ENCODE measurements around the gene TMEM35B.

The TMEM35B gene

DNA sequence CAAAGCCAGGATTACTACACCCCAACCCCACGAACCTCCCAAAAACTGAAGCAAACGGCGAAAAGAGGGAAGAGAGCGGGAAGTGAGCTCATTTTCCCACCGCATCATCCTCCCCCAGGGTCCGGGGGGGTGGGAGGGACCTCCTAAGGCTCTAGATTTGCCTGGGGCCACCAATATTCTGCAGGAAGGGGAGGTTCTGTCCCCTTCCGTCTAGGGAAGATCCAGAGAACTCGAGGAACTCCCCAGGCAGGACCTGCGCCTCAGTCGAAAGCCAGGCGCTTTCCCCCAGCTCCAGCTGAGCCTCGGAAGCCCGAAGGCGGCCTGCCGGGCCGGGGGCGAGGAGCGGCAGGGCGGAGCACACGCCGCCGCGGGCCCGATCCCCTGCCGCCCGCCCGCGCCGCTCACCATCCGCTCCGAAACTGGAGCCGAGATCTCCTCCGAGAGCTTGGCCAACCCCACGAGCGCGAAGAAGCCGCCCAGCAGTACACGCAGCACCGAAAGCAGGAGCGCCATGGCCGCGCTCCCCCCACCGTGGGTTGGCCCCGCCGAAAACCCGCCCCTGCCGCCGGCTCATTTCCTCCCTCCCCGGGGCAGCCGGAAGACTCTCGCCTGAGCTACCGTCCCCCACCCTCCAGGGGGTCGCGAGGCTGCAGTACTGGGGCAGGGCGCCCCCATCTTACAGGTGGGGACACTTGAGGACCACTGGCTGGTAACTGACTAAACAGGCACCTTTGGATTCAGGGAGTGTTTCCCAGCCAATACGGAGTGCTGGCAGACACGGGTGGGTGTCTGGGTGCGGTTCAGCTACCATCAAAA, at the start of gene TMEM35B:
Gene TMEM35B (minus strand): TSS at position 555 of the 816 bp plus-strand sequence. CDS start 42 bp downstream, at position 513.
- FAIRE-seq: no peak

DNA sequence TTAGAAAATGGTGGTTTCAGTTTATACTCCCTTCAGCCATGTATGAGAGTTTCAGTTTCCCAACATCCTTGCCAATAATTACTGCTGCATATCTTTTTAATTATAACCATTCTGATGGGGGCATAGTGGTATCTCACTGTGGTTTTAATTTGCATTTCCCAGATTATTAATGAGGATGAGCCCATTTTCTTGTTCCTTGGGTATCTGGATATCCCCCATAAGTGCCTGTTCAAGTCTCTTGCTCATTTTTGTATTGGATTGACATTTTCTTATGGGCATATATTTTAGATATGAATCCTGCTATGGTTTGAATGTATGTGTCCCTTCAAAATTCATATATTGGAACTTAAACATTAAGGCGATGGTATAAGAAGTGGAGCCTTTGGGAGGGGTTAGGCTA, 48.2 kb upstream of the TMEM35B start:
- no peak for FAIRE-seq

DNA sequence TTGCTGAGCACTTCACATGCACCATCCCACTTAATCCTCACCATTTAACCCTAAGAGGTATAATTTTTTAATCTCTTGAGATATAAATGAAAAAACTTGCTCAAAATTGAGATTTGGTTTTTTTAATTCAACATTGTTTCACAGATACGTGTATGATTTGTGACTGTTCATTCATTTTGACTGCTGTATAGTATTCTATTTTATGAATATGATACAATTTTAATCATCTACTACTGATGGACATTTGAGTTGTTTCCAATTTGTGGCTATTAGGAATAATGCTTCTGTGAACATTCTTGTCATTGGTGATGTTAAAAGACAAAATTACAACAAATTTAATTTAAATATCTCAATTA, 47.2 kb upstream of the TMEM35B start:
- FAIRE-seq: no peak

DNA sequence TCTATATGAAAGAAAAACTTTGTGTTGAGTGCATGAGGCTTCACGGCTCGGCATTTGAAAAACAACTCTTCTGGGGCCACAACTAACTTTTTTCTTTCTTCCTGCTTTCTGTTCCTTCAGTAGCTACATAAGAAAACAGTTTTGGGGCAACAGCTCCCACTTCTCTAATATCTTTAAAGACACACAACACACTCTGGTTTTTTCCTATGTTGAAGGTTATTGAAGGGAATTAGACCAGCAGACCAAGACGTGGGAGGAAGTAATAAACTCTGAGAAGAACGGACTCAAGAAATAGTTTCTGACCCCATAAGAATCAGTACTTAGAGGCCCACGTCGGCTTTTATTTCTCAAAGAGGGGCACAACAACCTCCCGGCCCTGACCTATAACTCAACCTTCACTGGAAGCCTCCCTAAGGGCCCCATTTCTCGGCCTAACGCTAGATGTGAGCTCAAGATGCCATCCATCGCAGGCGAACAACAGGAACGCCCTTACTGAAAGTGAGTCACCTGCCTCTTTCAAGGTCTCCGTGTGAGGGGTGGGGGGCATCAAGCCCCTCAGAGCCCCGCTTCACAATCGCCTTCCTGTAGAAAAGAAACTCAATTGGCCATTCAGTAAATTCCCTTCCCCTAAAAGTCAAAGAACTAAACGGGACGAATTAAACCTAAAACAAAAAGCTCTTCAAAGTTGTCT, 45.8 kb upstream of the TMEM35B start:
- no peak for FAIRE-seq

DNA sequence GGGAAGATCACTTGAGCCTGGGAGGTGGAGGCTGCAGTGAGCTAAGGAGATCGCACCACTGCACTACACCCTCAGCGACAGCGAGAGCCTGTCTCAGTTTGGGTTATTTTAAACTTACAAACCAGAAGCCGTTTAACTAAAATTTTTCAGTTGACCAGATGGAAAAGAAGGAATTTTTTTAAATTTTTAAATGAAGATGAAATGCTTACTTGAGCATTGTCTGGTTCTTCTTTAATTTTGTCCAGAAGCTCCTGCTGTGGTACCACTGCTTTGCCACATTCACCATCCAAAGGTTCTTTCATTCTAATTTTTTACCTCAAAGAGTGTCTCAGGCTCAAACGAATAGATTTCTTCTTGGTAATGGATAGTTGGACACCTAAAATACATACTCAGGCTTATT, 45.2 kb upstream of the TMEM35B start:
- FAIRE-seq: no peak

DNA sequence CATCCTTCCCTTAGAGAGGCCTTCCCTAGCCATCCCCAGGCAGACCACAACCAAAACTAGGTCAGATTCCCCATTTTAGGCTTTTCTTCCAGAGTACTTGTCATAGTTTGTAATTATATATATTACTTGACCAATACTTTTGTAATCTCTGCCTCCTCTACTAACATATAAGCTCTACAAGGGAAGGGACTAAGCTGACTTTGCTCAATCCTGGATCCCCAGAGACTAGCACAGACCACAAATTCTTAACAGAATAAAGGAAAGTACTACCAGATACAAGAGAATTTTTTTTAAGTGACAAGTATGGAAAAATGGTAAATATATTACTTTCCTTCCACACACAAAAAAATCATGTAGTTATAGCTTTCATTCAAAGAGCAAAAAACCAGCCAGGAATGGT, 44.6 kb upstream of the TMEM35B start:
- no peak for FAIRE-seq

DNA sequence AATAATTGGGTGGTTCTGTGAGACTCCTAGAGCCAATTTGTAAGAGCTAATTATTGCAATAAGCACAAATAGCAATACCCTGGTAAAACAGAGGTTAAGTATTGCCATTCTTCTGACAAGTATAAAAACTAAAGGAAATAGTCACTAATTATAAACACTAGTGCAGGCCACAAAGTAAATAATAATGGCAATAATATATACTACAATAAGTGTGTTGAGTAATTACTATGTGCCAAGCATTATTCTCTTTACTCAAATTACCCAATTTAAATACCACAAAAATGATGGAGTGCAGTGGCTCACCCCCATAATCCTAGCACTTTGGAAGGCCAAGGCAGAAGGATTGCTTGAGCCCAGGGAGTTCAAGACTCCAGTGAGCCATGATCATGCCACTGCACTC, 31.3 kb upstream of the TMEM35B start:
- no peak for FAIRE-seq

DNA sequence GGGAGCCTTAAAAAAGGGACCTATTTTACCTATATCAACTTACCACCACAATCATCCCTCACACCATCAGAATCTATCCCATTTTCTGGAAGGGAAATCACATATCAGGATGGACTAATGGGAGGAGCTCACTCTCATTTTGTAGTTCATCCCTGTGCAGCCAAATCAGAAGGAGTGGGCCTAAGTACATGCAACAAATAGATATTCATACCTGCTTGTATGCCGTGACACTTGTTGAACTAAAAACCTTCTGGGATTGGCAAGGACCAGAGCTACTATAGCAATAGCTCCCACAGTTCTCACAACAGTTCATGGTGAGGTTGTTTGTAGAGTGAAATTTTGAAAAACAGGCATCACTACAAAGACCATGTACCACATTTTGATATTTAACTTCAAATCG, 29.3 kb upstream of the TMEM35B start:
- no peak for FAIRE-seq

DNA sequence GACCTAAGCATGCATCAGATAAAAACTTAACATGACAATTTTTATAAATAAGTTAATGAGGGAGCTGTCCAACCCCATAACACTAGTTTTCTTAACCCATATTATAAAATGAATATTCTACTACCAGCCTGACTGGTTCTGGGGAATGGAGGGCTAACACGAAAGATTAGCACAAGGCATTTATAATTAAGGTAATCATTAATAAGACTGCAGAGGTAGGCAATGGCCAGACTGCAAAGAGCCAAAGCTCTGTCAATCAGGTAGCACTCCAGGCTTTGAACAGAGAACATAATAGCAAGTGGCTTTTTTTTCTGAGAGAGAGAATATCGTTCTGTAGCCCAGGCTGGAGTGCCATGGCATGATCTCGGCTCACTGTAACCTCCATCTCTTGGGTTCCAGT, 20.6 kb upstream of the TMEM35B start:
- FAIRE-seq: no peak

DNA sequence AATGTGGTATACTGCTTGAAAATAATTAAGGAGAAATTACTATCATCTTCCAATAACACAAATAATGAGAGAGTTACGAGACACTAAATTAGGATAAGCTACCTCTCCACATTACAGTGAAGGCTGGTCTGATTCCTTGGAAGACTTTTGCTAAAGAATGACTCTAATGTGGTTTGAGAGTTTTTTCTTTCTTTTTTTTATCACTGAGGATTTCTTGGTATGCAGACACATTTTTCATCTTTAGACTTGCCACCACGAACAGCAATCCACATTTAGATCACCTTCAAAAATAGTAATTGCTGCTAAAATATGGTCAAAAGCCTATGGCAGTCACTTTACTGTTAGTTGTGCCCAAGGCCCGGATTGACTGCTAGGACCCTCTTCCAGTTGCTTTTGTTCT, 16.6 kb upstream of the TMEM35B start:
- FAIRE-seq: no peak

DNA sequence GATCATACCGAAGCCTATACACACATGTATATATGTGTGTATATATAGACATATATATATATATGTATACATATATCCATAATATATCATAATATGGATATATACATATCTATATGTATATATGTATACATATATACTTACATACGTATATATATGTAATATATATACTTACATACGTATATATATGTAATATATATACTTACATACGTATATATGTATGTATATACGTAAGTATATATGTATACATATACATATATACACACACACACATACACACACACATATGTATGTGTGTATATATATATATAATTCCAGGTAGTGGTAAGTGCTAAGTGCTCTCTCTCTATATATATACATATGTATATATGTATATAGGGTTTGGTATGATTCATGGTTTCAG, 9.7 kb upstream of the TMEM35B start:
- peak; percentile 86 for FAIRE-seq

DNA sequence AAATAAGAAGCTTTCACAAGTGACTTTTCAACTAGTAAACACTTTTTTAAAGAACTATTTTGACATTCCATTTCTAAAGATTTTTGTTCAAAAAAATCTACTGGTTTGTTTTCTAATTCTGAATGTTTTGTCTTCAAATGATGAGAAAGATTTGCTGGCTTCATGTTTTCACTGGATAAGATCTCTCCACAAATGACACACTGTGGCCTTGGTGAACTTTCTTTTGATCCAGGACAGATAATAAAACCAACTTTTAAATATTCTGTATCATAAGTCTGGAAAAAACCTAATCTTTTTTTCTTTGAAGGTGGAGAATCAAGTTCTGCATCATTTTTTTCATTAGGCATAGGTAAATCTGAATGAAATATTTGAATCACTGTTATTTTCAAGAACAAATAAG, 3.4 kb upstream of the TMEM35B start:
- FAIRE-seq: peak; percentile 31

DNA sequence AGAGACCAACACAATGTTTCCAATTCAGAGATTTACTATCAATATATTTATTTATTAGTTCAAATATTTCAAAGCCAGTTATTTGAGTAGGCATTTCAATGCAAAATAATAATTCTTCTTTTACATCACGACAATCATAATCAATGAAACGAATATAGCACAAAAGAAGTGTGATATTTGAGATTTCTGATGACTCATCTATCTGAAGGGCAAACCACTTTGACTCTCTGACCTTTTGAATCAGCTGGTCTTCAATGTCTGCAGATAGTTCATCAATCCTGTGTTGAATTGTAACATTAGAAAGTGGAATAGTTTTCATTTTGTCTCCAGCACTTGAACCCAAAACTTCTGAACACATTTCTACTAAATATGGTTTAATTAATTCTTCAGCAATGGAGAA, 3.0 kb upstream of the TMEM35B start:
- no peak for FAIRE-seq

DNA sequence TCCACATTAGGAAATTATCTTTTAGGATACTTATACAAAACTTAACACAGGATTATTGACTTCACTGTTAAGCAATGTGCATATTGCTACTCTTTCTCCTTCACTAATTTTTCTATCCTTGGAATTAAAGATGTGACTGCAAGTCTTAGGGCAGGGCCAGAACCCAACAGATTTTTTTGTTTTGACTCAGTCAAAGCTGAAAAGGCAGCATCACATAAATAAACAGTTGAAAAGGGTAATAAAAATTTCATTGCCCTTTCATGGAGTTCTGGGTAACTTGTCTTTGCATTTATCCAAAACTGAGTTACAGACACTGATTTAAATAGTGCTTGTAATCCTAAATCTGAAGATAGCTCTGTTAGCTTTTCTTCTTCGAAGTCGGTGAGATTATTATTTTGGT, 1.9 kb upstream of the TMEM35B start:
- no peak for FAIRE-seq

DNA sequence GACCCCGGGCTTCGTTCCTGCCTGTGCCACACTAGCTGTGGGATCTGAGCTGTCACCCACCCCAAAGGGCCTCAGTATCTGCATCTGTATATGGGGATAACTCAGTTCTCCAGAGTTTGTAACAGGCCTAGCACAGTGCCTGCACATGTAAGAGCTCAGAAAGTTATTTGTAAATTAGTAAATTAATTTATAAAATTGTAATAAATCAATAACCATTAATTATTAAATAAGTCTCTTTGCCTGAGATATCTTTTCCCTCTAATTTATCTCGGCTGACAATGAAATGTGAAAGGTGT, 410 bp upstream of the TMEM35B start:
- FAIRE-seq: peak; percentile 75

DNA sequence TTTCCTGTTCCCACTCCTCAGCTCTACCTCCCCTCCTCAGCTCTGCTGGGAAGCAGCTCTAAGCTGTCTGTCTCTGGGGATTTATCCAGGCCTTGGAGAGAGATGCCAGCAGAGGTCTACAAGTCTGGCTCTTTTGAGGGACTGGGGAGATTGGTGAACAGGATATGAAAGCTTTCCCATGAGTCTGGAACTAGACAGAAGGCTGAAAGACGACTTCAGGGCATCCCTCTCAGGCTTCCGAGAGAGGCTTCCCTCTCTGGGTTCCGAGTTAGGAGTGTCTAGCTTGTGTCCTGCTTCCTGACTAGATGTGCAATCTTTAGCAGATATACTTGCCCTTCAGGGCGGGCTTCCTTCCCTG, 733 bp downstream of the TMEM35B start:
- FAIRE-seq: no peak

DNA sequence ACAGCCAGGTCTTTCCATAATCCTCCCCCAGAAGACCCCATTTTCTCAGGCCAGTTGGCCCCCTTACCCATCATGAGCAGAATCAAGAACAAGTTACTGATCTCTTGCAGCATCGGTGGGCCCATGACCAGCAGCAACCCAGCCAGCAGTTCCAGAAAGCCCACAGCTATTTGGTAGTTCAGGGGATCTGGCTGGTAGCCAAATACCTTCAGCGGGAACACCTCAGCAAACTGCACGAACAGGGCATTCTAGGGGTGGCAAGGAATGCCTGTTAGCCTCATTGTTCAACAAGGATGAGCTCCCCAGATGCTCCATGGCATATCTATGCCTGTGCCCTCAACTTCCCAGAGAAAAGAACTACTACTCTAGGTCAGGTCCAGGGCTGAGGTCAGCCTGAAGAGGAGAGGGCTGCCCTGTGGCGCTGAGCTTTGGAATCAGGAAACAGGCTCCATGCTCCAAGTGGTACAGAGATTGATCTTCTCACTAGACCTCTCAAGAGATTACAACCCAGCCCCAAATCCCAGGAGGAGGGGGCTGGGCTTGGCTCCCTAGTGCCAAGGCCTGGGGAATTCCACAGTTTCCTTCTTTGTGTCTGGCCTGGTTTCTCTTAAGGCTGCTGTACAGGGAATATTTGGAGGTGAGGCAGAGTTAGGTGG, 1.3 kb downstream of the TMEM35B start:
- no peak for FAIRE-seq

DNA sequence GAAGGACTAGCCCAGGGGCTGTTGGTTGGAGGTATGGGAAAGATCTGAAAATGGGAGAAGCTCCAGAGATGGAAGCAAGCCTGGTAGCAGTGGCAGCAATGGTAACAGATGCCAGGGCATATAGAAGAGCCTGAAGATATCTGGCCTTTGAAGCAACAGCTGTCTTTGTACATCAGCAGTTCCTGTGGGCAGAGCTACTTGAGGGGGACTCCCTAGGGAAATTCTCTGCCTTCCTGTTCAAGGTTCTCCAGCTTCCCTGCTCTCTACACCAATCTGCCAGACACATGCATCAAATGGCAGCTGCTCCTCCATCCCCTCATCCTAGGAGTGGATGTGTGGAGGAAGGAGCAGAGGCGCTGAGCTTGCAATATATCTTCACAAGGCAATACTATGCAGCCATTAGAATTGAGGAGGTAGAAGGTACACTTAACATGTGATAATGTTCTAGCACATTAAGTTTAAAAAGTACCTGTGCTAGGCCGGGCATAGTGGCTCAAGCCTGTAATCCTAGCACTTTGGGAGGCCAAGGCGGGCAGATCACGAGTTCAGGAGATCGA, 2.2 kb downstream of the TMEM35B start:
- no peak for FAIRE-seq

DNA sequence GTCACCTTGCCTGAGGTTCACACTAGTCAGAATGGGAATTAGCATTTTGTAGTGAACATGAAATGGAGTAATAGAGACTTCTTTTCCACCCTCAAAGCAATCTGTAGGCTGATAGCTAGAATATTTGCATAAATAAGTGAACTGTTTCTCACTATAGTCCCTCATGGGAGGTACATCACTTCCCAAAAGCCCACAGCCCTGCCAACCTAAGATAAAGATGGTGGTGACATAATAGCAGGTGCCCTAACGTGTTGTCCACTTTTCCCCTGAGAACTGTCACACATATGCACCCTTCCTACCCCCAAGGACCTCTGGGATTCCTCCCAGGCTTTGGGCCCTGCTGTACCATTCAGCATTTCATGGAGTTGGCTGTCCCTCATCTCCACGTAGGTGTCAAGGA, 4.4 kb downstream of the TMEM35B start:
- no peak for FAIRE-seq

DNA sequence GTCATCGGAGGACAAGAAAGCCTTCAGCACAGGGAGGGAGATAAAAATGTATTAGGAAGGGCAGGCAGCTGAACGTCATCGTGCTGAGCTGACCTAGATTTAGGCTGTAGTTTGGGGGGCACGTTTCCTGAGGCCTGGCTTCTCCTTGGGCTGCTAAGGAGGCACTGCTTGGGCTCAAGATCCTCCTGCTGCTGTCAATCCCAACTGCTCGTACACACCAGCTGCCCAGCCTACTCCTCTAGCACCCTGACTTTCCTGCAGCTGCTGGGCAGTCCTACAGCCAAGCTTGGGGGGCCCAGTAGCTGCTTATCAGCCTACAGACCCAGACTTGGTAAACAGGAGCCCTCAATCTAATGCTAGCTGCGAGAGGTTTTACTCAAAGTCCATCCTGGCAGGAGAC, 6.2 kb downstream of the TMEM35B start:
- FAIRE-seq: no peak

DNA sequence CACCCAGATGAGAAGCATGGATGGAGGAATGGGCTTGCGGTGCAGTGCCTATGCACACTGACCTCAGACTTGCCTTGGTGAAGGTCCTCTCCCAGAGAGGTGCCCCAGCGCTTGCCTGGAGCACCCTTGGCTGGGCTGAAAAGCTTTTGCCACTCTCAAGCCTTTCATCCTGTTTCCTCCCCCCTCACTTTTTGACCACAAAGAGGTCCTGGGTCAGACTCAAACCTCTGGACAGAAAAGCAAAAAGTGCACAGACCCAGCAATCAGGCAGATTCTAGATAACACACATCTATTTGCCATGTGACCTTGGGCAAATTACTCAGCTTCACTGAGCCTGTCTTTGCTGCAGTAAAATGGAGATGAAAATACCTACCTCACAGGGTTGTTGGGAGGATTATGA, 7.3 kb downstream of the TMEM35B start:
- FAIRE-seq: no peak

DNA sequence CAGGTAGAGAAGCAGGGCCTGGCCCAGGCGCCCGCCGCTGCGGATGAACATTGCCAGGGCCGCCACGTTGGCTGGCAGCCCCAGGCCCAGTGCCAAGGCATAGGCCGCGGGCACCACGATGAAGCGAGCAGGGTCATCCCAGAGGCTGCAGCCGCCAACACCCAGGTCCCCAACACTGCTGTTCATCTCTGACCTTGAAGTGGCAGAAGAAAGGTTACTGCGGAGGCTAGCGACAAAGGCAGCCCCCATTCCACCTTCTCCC, 8.0 kb downstream of the TMEM35B start:
- FAIRE-seq: no peak

DNA sequence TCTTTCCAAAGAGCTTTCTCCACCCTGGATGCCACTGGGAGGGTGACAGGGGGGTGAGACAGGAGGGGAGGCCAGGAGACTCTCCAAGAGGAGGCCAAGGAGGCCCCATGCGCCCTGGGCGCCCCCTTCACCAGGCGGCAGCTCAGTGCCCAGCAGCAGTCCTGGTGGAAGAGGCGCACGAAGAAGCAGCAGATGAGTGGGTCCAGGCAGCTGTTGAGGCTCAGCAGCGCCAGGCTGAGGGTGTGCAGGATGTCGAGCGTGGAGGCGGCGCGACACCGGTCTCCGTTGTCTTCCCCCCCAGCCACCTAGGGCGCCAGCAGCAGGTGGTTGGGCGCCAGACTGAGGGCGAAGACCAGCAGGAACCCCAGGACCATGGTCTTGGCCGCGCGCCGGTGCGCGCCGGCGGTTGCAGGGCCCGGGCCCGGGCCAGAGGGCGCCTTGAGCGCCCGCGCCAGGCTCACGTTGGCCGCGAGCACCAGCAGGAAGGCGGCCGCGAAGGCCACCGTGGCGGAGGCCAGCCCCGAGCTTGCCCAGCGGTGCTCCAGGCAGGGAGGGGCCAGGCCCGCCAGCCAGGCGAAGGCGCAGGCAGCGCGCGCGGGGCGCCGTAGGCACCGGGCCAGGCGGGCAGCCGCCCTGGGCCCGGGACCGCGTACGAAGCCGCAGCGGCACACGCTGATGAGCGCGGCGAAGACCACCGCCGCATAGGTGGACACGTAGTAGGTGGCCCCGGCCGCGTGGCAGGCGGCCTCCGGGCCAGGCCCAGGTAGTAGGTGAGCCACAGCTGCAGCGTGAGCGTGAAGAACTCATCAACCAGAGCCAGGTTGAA, 8.6 kb downstream of the TMEM35B start:
- FAIRE-seq: no peak

DNA sequence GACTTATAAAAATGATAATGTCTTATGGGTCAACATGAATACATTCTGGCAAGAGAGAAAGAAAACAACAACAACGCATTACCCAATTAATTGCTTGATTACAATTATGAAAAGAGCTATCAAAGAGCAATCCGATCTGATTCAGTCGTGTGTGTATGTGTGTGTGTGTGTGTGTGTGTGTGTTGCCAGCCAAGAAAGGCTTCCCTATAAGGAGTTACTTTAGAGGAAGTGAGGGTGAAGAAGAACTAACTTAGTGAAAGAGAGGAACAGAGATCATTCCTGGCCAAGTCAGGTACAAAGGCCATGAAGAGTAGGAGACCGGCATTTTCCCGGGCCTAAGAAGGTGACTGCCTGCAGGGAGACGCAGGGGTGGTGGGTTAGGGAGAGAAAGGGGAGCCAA, 9.4 kb downstream of the TMEM35B start:
- no peak for FAIRE-seq
